DOHH2 (cell line): Measurements from ENCODE around the gene APEH.

ENCODE experiments used
- EZH2phosphoT487 ChIP-seq: fragments of 200-600 bp; sonication (generic); IDR thresholded peaks from 2 replicates; pipeline ENCODE4 v1.6.1; 2017; ENCODE audit warnings: borderline replicate concordance, mild to moderate bottlenecking, antibody characterized with exemption, low read length, moderate library complexity, mixed read lengths
- TF ChIP-seq, protein P1 (sequence below): fragments of 200-600 bp; sonication (generic); IDR thresholded peaks from one replicate; pipeline ENCODE4 v1.5.1; 2014; ENCODE audit warnings: antibody characterized with exemption, mild to moderate bottlenecking, low read depth, low read length; ENCODE audit not compliant: poor library complexity, severe bottlenecking

DNA sequence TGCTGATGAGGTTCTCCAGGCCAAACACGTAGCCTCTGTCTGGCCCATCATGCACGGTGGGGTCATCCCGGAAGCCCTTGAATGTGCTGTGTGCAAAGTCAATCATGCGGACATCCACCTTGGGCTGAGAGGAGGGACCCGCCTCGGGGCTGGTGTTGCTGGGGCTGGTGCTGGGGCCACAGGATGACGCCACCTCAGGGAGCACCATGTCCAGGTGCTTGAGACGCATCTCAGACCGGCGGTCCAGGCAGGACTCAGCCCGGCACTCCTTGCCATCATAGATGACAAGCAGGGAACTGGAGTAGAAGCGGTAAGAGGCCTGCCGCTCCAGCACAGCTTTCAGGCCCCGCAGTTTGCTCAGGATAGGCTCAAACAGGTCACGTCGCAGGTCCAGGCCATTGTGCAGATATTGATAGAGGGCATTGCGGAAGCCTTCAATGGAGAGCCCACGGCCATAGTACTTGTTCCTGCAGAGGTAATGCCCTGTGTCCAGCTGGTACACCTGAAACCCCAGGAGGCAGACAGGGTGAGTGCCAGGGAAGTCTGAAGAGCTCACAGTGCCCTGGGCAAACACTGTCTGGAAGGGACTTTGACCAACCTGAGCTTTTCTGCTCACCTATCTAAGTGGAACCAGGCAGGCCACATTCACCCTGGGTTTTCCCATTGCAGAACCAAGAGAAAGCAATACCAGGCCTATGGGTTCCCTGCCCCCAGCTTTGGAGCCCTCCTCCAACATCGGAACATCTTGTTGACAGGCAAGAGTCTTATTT lies 53.2 kb downstream of the APEH start:
- TF ChIP-seq, protein P1, sequence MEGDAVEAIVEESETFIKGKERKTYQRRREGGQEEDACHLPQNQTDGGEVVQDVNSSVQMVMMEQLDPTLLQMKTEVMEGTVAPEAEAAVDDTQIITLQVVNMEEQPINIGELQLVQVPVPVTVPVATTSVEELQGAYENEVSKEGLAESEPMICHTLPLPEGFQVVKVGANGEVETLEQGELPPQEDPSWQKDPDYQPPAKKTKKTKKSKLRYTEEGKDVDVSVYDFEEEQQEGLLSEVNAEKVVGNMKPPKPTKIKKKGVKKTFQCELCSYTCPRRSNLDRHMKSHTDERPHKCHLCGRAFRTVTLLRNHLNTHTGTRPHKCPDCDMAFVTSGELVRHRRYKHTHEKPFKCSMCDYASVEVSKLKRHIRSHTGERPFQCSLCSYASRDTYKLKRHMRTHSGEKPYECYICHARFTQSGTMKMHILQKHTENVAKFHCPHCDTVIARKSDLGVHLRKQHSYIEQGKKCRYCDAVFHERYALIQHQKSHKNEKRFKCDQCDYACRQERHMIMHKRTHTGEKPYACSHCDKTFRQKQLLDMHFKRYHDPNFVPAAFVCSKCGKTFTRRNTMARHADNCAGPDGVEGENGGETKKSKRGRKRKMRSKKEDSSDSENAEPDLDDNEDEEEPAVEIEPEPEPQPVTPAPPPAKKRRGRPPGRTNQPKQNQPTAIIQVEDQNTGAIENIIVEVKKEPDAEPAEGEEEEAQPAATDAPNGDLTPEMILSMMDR = no peak
- no peak for TF ChIP-seq EZH2phosphoT487
